GM19035 (cell line): ENCODE measurements around the gene MOK.
"Not testable (repeated sequence)": the region's sequence is repeated elsewhere in the genome, so short reads cannot be mapped to it uniquely, and the experiment has no call there.

Experiments
- ATAC-seq: cut with Tn5 transposase; IDR thresholded peaks from one replicate; pipeline ENCODE4 v1.9.1; 2021; ENCODE audit not compliant: unreplicated experiment

MOK gene, protein sequence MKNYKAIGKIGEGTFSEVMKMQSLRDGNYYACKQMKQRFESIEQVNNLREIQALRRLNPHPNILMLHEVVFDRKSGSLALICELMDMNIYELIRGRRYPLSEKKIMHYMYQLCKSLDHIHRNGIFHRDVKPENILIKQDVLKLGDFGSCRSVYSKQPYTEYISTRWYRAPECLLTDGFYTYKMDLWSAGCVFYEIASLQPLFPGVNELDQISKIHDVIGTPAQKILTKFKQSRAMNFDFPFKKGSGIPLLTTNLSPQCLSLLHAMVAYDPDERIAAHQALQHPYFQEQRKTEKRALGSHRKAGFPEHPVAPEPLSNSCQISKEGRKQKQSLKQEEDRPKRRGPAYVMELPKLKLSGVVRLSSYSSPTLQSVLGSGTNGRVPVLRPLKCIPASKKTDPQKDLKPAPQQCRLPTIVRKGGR

DNA sequence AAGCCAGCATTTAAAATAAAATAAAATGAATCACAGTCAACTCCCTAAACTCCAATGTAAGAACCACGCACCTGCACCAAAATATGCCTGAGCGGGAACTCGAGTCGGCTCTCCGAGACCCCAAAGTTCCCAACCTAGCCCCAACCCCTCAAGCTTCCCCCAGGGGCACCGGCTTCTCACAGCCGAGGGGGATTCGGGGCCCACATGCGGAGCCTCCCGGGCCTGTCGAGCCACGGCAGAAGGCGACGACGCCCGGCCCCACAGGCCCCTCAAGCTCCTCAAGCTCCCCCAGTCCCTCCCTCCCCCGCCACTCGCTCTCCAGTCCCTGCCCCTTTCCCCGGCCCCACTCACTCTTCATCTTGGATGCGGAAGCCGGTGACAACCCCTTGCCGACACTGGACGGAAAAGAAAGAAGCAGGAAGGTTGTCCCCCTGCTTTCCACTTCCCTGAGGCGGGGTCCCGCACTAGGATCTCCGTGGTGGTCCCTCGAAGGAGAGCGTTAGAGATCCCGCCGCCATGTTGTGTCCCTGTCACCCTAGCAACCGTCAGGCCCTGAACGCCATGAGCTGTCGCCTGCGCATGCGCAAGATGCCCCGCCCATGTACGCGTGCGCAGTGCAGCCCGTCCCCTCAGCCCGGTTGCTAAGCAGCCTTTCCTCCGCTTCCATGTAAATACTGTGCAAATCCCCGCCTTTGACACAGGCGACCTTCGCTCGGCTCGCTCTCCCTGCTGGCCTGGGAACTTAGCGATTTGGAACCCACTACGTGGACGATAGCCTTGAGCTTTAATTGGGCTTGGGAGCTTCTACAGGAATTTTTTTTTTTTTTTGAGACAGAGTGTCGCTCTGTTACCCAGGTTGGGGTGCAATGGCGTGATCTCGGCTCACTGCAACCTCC, at the start of gene MOK:
Gene MOK, minus strand, starts transcription at position 554 of the 896 bp plus-strand sequence. Its CDS starts 196 bp downstream, at position 358.
- ATAC-seq, result peak; percentile 95

DNA sequence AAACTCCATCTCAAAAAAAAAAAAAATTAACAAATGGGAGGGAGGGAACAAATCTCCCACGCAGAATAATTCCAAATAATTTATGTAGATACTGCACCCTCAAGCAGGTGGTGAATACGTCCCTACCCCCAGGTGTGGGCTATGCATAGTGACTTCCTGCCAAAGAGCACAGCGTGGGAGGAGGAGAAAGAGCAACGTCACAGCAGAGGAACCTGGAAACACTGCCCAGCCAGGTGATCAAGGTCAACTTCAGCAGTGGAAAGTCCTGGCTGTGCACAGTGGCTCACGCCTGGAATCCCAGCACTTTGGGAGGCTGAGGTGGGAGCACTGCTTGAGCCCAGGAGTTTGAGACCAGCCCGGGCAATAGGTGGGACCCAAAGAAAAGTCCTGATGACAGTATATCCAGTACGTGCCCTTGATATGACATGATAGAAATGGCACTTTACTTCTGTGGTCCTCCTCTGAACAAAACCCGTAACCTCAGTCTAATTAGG, 48.2 kb upstream of the MOK start:
- no peak for ATAC-seq

DNA sequence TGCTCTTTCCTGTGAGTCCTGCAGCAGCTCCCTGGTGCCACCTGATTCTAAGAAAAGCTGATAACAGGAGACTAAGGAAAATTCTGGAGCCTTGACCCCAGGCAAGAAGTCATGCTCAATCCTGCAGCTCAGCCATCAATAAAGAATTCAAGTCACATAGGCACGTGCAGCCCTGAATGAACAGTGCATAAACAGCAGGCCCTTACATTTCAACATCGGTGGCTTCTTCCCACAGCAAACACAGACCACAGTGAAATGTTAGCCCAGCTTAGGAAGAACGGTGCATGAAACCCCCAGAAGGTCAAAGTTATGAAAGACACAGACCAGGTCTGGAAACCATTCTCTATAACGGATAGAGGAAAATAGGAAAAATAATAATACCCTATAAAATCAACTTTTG, 47.2 kb upstream of the MOK start:
- ATAC-seq, result no peak

DNA sequence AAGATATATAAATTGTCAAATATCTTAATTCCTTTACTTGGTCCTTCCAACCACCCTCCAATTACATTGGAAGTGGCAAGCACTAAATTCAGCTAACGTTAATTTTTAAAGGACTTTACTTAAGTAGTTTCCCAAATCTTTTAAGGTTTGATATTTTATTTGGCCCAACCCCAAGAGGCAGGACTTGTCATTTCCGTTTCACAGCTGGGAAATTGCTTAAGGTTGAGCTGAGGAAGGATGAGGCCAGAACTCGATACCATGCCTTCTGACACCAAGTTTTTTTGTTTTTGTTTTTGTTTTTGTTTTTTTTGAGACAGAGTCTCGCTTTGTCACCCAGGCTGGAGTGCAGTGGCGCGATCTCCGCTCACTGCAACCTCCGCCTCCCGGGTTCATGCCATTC, 46.6 kb upstream of the MOK start:
- not testable (repeated sequence) for ATAC-seq

DNA sequence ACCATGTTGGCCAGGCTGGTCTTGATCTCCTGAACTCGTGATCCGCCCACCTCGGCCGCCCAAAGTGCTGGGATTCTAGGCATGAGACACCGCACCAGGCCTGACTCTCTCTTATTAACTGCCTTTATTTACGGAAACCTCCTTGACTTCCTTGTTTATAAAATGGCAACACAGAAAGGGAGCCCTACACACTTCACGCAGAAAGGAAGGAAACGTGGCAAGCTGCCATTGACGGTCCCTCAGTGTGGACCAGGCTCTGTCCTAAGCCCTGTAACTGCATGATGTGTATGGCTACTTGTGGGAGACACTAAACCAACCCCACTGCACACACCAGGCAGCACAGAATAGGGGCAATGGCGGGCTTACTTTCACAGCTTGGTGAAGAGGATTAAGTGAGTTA, 46.1 kb upstream of the MOK start:
- no peak for ATAC-seq

DNA sequence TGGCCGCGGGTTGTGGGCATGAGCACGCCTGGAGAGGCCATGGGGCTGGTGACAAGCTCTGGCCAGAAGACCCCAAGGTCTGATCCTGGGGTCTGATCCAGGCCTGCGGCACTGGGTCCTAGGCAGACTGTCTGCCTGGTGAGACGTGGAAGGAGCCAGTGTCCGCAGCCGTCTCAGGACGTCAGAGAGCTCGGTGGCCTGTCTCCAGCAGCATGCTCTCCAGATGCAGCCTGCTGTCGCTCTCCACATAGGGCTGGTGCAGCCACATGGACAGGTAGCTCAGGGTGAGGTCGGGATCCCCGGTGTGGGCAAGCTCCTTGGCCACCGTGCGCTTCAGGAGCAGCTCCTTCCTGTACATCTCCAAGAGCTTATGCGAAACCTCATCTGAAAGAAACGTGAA, 43.4 kb upstream of the MOK start:
- no peak for ATAC-seq

DNA sequence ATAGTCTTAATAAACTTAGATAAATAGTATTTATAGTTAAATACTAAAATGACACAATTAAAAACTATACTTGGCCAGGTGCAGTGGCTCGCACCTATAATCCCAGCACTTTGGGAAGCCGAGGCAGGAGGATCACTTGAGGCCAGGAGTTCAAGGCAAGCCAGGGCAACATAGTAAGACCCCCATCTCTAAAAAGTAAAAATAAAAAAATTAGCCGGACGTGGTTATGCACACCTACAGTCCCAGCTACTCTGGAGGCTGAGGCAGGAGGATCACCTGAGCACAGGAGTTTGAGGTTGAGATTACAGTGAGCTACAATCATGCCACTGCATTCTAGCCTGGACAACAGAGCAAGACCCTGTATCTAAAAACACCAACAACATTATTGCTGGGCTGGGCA, 41.7 kb upstream of the MOK start:
- no peak for ATAC-seq

DNA sequence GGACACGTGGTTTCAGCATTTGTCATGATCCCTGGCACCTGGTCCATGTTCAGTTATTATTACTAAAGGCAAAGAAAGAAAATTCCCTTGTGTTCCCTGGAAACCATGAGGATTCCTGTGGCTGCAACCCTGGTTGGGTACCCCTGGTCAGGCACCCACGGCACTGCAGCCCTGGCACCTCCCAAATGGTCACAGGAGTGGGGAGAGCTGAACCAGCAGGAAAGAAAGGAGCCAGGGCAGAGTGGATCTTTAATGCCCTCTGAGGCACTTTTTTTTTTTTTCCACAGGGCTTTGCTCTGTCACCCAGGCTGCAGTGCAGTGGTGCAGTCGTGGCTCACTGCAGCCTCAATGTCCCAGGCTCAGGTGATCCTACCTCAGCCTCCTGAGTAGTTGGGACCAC, 40.3 kb upstream of the MOK start:
- ATAC-seq, result no peak

DNA sequence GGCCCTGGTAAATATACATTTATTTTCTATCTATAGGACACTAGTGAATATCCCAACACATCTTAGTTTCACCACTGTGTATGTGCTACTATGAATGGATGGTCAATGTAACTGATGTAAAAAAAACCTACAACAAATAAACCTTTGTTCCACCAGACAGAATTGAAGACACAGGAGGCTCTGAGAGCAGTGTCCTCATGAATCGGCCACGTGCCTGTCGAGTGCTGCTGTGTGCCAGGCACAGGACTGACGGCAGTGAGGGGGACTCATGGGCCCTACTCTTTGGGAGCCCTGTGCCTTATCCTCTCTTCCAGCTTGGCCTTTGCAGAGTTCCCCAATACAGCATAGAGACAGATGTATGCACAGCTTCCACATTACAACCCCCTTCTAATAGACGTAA, 39.5 kb upstream of the MOK start:
- ATAC-seq, result no peak

DNA sequence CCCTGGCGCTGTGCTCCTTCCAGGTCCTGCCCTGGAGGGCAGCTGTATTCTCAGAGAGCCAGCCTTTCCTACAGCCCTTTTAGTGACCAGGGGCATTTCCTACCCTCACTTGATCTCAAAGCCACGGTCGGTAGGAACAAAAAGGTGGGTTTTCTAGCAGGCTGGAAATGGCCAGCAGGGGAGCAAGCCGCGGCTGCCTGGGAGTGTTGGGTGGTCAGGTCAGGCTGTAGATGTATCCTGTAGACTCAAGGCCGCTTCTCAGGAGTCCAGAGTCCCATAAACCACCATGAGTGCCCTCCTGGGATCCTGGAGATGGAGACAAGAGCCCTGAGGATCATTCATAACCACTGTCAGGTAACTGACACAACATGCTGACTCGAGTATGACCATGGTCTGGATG, 39.1 kb upstream of the MOK start:
- ATAC-seq, result no peak

DNA sequence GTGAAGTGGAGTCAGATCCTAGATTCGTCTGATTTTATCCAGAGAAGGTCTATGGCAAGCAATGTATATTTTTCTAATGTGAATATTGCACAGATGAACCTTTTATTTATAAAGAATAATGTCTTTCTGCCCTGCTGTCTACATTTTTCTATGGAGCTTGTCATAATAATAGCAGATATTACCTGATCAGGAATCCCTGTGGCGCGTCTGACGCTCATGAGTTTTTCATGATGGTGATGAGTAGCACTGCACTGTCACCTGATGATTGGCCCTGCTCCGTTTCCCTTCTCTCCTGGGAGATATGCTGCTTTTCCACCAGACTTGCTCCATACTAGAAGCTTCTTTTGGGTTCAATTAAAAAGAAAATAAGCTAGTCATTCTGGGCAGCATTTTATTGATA, 37.3 kb upstream of the MOK start:
- ATAC-seq, result no peak

DNA sequence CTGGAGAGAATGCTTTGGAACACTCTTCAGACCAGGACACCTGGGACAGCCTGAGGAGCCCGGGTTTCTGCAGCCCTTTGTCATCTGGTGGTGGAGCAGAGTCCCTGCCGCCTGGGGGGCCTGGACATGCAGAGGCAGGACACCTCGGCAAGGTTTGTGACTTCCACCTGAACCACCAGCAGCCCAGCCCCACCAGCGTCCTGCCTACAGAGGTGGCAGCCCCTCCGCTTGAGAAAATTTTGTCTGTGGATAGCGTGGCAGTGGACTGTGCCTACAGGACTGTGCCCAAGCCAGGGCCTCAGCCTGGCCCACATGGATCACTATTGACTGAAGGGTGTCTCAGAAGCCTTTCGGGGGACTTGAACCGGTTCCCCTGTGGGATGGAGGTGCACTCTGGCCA, 36.6 kb upstream of the MOK start:
- no peak for ATAC-seq

DNA sequence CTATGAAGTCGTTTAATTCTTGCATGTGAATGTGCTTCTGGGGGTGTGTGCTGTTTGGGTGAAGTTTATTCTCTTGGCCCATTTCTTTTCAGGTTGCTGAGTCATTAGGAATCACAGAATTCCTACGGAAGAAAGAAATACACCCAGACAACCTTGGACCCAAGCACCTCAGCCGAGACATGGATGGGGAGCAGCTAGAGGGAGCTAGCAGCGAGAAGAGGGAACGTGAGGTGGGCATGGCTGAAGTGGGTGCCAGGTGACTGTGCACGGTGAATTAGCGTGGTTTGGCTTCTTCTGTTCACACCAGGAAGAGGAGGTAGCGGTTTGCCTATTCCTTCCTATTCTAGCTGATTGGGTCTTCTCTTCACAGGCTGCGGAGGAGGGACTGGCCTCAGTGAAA, 33.8 kb upstream of the MOK start:
- no peak for ATAC-seq

DNA sequence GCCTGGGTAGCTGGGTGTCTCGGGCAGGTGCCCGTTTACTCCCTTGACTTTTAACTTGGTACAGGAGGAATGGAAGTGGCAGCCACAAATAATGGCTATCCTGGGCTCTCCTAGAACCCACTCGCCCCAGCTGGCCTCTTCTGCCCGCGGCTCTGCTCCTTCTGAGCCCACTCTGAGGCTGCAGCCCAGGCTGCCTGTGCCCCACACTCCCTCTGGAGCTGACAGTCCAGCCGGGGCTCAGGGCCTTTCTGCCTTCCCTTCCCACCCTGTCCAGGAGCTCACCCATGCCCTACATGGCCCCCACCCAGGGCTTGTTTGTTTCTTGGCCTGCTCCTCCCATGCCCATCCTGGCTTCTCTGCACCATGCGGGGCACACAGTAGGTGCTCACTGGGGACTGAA, 30.2 kb upstream of the MOK start:
- ATAC-seq, result no peak

DNA sequence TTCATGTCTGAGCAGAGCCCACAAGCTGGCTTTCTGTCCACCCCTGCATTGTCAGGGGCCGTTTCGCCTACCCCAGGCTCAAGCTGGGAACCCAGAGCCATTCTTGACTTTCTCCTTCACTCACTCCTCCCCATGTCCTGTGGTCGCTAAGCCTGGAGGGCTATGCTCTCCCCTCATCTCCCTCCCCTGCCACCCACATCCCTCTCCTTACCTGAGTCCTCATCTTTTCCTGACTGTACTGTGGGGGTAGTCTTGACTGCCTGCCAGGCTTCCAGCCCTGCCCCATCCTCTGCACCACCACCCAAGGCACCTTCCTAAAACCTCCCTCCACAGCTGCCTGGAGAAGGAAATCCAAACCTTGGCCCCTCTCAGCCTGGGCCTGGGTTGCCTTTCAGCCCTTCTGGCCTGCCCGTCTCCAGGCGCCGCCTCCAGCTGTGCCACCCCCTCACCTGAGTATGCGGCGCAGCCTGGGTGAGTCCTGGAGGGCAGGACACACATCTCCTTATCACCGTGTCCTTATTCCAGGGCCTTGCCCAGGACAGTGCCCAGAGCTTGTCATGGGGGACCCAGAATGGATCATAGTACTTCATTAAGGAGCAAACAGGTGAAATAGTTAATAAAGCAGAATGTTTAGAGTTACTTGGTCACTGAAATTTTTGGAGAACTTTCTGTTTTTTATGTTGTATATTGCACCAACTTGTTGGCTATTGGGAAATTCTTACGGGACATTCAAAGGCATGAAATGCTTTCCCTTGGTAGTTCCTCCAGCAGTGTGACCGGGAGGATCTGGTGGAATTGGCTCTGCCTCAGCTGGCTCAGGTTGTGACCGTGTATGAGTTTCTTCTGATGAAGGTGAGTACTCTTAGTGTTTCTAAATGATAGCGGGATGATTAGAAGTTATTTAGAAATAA, 29.1 kb upstream of the MOK start:
- ATAC-seq, result no peak

DNA sequence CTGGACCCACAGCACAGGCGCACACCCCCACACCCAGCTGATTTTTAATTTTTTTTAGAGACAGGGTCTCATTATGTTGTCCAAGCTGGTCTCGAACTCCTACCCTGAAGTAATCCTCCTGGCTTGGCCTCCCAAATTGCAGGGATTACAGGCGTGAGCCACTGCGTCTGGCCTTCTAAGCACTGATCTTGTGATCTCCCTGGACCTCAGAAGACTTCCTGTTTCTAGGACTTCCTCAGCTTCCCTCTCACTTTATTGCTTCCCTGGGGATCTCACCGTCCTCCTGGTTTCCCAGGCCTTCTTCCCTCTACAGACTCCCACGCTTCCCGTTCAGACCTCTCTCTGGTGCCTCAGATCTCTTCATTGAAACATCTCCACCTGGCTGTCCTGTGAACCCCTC, 28.4 kb upstream of the MOK start:
- no peak for ATAC-seq

DNA sequence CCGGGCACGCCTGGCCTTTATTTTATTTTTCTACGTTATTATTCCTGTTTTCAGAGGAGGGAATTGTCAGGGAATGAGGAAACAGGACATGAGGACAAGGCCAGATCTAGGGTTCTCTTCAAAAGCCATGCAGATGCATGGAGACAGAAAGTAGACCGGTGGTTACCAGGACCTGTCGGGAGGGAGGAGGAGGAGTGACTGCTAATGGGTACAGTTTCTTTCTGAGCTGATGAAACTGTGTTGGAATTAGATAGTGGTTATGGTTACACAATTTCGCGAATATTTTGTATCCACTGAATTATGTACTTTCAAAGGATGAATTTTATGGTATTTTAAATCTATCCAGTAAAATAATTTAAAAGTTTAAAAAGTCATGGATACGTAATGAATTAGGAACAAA, 25.8 kb upstream of the MOK start:
- ATAC-seq, result no peak

DNA sequence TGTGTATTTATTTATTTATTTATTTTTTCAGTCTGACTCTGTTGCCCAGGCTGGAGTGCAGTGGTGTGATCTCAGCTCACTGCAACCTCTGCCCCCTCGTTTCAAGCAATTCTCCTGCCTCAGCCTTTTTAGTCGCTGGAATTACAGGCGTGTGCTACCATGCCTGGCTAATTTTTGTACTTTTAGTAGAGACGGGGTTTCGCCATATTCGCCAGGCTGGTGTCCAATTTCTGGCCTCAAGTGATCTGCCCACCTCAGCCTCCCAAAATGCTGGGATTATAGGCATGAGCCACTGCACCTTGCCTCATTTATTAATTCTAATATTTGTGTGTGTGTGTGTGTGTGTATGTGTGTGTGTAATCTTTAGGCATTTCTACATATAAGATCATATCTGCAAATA, 24.4 kb upstream of the MOK start:
- ATAC-seq, result not testable (repeated sequence)

DNA sequence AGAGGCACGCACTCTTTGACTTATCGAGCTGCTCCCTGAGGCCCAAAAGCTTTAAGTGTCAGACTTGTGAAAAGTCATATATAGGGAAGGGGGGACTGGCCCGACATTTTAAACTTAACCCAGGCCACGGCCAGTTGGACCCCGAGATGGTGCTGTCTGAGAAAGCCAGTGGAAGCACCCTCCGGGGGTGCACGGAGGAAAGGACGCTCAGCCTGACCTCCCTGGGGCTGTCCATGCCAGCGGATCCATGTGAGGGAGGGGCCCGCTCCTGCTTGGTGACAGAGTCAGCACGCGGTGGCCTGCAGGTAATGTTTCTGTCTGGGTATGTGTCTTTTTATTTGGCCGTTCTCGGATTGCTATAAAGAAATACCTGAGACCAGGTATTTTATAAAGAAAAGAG, 21.6 kb upstream of the MOK start:
- no peak for ATAC-seq

DNA sequence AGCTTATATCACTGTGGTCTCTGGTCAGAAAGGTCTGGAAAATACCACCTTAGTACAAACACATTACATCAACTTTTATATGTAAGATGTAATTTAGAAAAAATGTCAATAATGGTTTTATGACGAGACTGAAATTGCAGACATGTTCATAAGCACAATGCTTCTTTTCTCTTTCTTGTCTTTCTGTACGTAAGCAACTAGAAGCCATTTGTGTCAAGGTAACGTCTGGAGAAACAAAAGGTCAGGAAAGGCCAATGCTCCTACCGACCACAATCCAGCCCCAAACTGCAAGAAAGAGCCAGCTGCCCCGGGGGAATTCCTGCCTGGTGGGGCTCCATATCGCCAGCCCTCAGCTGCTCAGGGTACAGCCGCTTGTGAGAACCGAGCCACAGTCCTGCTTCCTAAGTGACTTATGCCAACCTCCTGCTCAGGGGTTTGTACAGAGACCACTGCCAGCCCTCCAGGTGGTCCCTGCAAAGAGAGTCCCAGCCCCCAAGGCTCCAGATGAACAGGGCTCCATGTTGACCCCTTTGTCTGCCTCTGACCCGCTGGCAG, 20.9 kb upstream of the MOK start:
- no peak for ATAC-seq

DNA sequence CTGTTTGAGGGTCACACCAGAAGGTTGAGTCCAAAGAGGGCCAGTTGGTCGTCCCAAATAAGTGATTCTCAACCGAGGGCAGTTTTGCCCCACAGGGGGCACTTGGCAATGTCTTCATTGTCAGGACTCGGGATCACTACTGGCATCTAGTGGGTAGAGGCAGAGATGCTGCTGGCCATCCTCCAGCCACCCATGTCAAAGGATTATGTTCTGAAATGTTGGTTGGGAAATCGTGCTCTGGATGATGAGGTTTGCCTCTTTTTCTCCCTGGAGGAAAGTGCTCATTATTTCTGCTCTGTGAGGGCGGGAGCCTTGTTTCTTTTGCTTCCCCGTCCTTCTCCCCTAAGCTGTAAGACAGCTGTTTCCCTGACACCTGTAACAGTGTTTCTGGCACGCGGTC, 18.1 kb upstream of the MOK start:
- ATAC-seq, result no peak
